Psoas muscle (tissue), 8 donors: Measurements from ENCODE around the gene CCNY. TPM values are rescaled to one million over a fixed set of nuclear protein-coding genes. Genes with fewer than 3 reads are reported as not detected.

Experiments used
- ATAC-seq, 4 donors: fragments of 200-7000 bp; cut with Tn5 transposase; one replicate each; pipeline ENCODE4 v1.9.1; 2020; ENCODE audit warnings: moderate library complexity in 3 of 4, mild to moderate bottlenecking in 2 of 4
- DNase-seq, 2 donors: peaks; one replicate each; pipeline ENCODE4 v3.0.0-alpha.2; 2020
- H3K27ac ChIP-seq: fragments of 200-600 bp; one replicate; pipeline ENCODE4 v1.8.0; 2022
- H3K27me3 ChIP-seq, 3 donors: fragments of 200-600 bp in 1 of 3; one replicate each; pipeline versions ENCODE4 v1.6.1 to v1.8.0; 2013 to 2022; ENCODE audit warnings: low read length in 2 of 3, mild to moderate bottlenecking in 2 of 3, moderate library complexity in 1 of 3; ENCODE audit not compliant: insufficient read depth in 3 of 3
- H3K36me3 ChIP-seq, 2 donors: fragments of 200-600 bp in 1 of 2; one replicate each; pipeline versions ENCODE4 v1.6.1 to v1.8.0; 2013 to 2022; ENCODE audit warnings: low read depth in 1 of 2, mild to moderate bottlenecking in 1 of 2, moderate library complexity in 1 of 2; ENCODE audit not compliant: insufficient read depth in 1 of 2
- H3K4me1 ChIP-seq: fragments of 200-600 bp; one replicate; pipeline ENCODE4 v1.8.0; 2022
- H3K4me3 ChIP-seq: fragments of 200-600 bp; one replicate; pipeline ENCODE4 v1.8.0; 2022; ENCODE audit warnings: mild to moderate bottlenecking
- H3K9me3 ChIP-seq: fragments of 200-600 bp; one replicate; pipeline ENCODE4 v1.8.0; 2022
- CTCF ChIP-seq: fragments of 200-600 bp; IDR thresholded peaks from one replicate; pipeline ENCODE4 v1.8.0; 2022; ENCODE audit warnings: antibody characterized with exemption
- WGBS, 3 donors: extraction: QIAGEN DNeasy Blood & Tissue Kit; methylation state at CpG; one replicate each; pipeline versions ENCODE4 v1.1.6 to v1.1.7; 2013; 5-methylcytosine and 5-hydroxymethylcytosine counted together
- intact Hi-C, 2 donors: fragments of 100-400 bp; cut with DNase I; formaldehyde crosslinking; loops; one replicate each; pipeline versions ENCODE4 v1.11.0 to v1.14.2; 2022
- polyA plus RNA-seq, 3 donors: library from polyadenylated mRNA; stranded (reverse); fragments of 200-250 nt; gene quantifications; one replicate each; pipeline ENCODE4 v1.2.3, GENCODE V29; 2013
- total RNA-seq, 4 donors: library from RNA; stranded (reverse); fragmentation: NEBNext Ultra II Directional in 2 of 4; extraction: Animal tissue kit (Norgen Biotek cat#: 25700) in 2 of 4; gene quantifications; one replicate each; pipeline versions ENCODE4 v1.2.1 to v1.2.4, GENCODE V29; 2021 to 2023
- donor health status: healthy with polysubstance abuse.
- donor health status: DM: no; HTN: no; CAD: no; lungs with moderate emphysema.
- donor health status: Bipolar disorder and iron deficiency.
- donor health status: healthy.
- donor health status: DM: yes; HTN: yes; CAD: no.
- donor health status: DM: no; HTN: no; CAD: no.
- donor health status: DM: no; HTN: no; CAD: no.
- donor health status: DM: yes; HTN: yes; CAD: no.

CCNY gene
- total and polyA plus RNA-seq, 7 donors: 21.2 to 55.8 (median 47.0) TPM

- intact Hi-C loops: no loop called here
- ATAC-seq (peak; percentile 67 to 71 (median 70)), DNase-seq (no peak)
- no peaks in the 10 kb centered on the region for H3K27me3 ChIP-seq
- WGBS, 3 donors: 35 to 57% (median 38%) methylated on average over 9 of the region's 9 CpGs
- H3K27ac ChIP-seq: peak overlapping the region; percentile 61
- no peak overlapping the region for H3K4me3 ChIP-seq
- peaks cover 43% of the 10 kb centered on the region for H3K4me1 ChIP-seq
- no peaks in the 10 kb centered on the region for H3K36me3 ChIP-seq
- TF ChIP-seq CTCF: no peak
- no peaks in the 10 kb centered on the region for H3K9me3 ChIP-seq
Observed at GRCh38 chr10:35493196-35494118, 157.1 kb downstream of the CCNY start.

- H3K4me3 ChIP-seq: no peak overlapping the region
- ATAC-seq (peak in 2 of 4 donors; percentile 27 to 44), DNase-seq (no peak)
- no peak overlapping the region for H3K27ac ChIP-seq
- no peaks in the 10 kb centered on the region for H3K27me3 ChIP-seq
- WGBS, 3 donors: 24 to 43% (median 26%) methylated on average over 5 of the region's 5 CpGs
- H3K9me3 ChIP-seq: no peaks in the 10 kb centered on the region
- H3K36me3 ChIP-seq: no peaks in the 10 kb centered on the region
- no peak for TF ChIP-seq CTCF
- peaks cover 57% of the 10 kb centered on the region for H3K4me1 ChIP-seq
- intact Hi-C loops: no loop called here
Observed at GRCh38 chr10:35495521-35496119, 159.3 kb downstream of the CCNY start.

GRCh38 chr10:35497909-35498308, 161.6 kb downstream of the CCNY start:
- ATAC-seq (no peak), DNase-seq (no peak)
- Histone ChIP-seq H3K36me3 (no peaks in the 10 kb centered on the region), H3K4me3 (no peak overlapping the region), H3K27ac (no peak overlapping the region), H3K27me3 (no peaks in the 10 kb centered on the region), H3K4me1 (peaks cover 48% of the 10 kb centered on the region), H3K9me3 (no peaks in the 10 kb centered on the region)
- TF ChIP-seq CTCF: no peak
- 87 to 91% (median 87%) methylated on average over 3 of the region's 3 CpGs for WGBS, 3 donors
- intact Hi-C loops: no loop called here

GRCh38 chr10:35498693-35499092, 162.4 kb downstream of the CCNY start:
- Histone ChIP-seq H3K36me3 (no peaks in the 10 kb centered on the region), H3K9me3 (no peaks in the 10 kb centered on the region), H3K27ac (no peak overlapping the region), H3K4me1 (peaks cover 40% of the 10 kb centered on the region), H3K27me3 (no peaks in the 10 kb centered on the region), H3K4me3 (no peak overlapping the region)
- intact Hi-C loops: no loop called here
- WGBS, 3 donors: 94 to 97% (median 94%) methylated on average over 5 of the region's 5 CpGs
- DNase-seq (no peak), ATAC-seq (no peak)
- no peak for TF ChIP-seq CTCF
